ENCODE measurements around the gene ADCY7.
"Not testable (repeated sequence)": the region's sequence is repeated elsewhere in the genome, so short reads cannot be mapped to it uniquely, and the experiment has no call there.

ADCY7 gene

DNA sequence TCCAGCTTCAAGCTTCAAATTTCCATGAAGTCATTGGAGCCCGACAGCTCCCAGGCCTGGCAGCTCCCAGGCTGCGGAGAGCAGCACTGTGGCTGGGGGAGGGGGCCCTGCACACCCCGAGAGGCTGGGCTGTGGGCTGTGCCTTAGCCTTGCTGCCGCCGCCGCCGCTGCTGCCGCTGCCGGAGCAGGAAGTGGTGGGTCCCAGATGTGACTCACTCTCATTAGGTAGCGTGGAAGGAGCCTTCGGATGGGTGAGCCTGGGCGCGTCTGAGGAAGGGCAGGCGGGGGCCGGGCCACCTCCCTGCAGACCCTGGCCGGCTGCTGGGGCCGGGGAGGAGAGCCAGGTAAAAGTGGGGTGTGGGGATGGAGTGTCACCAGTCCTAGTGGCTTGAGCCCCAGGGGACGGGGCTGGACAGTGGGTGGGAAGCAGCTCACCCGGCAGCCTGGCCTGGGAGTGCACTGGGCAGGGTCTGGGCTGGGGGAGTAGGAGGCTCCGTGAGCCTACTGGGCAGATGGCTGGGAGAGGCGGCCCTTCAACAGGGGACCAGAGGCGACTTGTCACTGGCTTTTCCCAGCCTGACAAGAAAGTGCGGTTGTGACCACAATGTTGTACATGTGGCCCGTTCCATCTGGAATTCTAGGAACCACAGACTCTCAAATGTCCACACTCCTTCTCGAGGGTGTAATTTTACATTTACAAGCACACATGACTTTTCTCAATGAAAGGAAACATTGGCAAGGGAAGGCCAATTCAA lies at the start of gene ADCY7:
TSS of gene ADCY7 (plus strand) at position 215 of the 755 bp plus-strand sequence. CDS start 21,629 bp downstream, outside the sequence.
- DNase-seq: no peak

GRCh38 chr16:50219402-50219975 lies 46.9 kb upstream of the ADCY7 start:
- no peak for DNase-seq

GRCh38 chr16:50224286-50224685 lies 42.1 kb upstream of the ADCY7 start:
- DNase-seq: no peak

DNA sequence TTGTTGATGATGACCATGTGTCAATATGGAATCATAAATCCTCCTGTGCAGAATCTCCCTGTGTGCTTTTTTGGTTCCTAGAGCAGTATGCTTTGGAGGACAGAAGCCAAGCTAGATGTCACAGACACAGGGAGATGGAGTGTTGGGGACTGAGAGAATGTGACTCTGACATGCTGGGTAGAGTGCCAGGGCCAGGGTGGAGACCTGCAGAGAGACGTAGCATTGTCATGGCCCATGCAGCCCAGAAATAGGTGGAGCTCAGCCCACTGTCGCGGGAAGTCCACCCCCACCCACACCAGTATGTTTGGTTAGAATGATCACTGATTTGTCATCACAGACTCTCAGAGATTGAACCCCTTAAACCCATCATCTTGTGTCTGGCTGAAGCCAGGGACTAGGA lies 39.2 kb upstream of the ADCY7 start:
- no peak for DNase-seq

DNA sequence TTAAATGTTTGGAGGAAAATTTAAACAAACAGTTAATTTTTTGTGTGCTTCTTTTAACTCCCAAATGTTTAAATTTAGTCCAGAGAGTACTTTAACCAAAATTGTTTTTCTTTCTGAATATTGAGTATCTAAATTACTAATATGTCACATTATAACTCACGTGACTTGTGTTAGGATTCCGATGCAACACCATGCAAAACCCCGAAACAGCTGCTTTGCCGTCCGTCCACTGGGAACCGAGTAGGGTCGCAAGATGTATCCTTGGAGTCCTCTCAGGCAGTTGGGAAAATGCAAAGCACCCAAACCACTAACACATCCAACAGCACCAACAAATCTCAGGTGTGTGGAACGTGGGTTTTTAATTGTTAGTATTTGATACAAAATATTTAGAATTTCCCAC lies 38.7 kb upstream of the ADCY7 start:
- DNase-seq: no peak

GRCh38 chr16:50228364-50228868 lies 37.9 kb upstream of the ADCY7 start:
- DNase-seq: no peak

DNA sequence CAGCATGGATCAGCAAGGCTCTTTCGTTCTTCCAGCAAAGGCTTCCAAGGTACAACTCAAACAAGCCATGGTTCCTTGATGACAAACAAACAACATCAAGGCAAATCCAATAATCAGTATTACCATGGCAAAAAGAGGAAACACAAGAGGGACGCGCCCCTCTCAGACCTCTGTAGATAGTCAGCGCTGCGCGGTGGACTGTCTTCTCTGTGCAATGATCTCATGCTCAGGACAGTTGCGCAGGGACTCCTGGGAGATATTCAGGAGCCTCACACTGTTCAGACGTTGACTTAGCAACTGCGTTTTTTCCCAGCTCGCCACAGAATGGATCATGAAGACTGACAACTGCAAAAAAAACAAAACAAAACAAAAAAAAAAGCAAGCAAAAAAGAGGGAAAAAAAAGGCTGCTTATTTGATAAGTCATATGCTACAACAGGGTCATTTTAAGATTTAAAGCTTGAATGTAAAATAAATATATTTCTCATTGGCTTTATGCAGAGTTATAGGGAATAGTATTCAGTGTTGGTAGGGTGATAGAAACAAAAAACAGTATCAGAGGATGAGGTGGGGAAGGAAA lies 37.1 kb upstream of the ADCY7 start:
- no peak for DNase-seq

DNA sequence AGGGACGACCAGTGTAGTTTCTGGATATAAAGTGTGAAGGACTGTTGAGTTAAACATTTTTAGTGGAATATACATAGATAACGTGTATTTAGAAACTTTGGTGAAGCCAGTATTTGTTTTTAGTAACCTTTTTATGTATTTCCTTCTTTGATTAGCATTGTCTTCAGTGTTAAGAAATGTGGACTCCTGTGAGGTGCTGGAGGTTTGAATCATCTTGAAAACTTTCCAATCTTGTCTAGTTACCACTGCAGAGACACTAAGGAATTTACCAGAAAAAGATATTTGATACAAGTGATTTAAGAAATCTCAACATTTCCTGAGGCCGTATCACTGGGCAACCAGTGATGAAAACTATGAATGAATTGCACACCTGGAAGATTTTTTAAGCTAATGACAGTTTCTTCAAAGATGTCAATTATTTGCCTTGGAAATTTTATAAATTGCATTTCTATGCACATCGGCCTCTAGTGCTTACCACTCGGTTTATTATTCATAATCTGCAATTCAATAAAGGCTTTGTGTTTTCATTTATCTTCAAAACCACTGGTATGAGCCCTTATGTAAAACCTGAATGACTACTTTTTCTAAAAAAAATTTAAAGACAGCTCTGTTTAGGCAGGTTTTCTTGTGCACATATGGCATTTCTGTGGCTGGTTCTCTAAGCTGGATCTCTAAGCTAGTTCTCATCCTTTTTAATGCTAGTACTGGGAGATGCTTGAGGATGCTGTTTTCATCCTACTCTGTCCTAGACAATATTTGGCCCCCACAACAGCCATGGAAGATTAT lies 31.4 kb upstream of the ADCY7 start:
- DNase-seq: no peak

- DNase-seq: no peak
These were observed 30.8 kb upstream of the ADCY7 start for GRCh38 chr16:50235581-50235980.

- DNase-seq: no peak
These were observed 28.0 kb upstream of the ADCY7 start for GRCh38 chr16:50238314-50238713.

DNA sequence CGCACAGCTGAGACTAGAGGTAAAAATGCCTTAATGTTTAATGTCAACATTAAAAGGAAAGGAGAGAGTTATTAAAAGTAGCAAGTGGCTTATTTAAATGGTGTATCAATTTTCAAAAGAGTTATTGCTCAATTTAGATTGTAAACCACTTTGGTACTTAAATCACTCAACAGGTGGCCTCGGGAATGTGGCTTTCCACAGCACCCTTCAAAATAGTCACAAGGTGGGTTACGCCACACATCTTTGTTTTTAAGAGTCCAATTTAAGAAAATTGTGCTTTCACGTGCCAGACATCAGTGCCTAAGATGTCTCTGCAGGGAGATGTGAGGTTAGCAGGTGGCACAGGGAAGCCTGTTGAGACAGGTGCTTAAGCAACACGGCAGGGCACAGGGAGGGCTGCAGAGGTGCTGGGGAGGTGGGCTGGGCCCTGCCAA lies 27.5 kb upstream of the ADCY7 start:
- DNase-seq: no peak

DNA sequence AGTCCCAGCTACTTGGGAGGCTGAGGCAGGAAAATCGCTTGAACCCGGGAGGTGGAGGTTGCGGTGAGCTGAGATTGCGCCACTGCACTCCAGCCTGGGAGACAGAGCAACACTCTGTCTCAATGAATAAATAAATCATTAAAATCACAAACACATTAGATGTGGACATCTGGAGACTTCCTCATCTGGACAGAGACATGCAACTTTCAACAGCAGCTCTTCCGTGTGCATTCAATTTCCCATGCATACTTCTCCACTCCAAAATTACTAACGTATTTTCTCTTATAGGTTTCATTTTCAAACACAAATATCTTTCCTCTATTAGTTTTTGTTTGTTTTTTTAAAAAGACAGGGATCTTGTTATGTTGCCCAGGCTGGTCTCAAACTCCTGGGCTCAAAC lies 23.3 kb upstream of the ADCY7 start:
- DNase-seq: not testable (repeated sequence)

DNA sequence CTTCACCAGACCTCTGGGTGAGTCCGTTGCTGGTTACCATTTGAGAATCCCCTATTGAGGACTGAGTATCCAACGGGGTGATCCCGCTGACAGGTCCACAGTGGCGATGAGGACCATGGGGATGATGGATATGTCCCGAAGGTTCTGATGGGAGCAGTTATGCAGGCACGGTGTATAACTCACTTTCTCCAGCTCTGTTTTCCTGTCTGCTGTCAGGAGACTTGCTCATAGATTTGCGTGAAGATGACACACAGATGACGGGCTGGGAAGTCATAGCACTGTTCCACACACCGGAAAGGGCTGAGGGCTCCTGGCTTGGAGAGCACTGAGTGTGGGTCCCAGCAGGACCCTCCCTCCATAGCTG lies 22.2 kb upstream of the ADCY7 start:
- DNase-seq: no peak

DNA sequence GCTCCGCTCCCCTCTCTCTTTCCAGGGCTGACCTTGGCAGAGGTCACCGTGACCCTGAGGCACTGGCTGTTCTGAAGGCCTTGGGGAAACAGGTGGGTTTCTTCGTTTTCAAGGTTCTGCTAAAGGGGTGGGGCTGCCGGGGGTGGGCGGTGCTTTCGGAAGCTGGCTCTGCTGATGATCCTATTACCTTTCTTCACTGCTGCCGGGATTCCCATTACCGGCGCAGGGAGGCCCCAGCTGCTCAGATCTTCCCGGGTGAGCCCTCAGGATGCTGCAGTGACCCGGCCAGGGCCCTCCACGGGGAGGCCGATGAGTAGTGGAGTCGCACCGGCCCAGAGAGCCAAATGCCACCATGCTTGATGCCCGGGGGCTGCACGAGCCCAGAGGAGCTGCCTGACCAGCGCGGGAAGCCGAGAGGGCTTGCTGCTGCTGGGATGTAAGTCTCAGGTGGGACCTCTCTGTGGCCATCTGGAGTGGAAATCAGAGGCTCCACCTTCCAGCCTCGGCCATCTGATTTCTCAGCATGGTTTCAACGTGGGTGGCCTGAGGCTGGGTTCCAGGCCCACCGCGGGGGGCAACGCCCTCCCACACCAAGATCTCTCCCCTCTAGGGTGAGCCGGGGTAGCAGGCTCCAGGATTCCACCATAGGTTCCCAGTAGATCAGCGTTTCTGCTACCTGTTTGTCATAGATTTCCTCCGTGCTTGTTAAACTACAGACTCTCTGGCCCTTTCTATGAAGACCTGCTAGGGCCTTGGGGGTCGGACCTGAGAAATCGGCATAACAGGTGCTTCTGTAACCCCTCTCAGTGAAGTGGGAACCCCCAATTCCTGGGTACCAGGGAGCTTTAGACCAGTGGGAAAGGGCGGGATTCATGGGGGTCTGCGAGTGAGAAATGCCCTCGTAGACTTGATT lies 21.6 kb upstream of the ADCY7 start:
- no peak for DNase-seq

GRCh38 chr16:50245417-50246298 lies 20.7 kb upstream of the ADCY7 start:
- no peak for DNase-seq

GRCh38 chr16:50246299-50247122 lies 19.8 kb upstream of the ADCY7 start:
- DNase-seq: no peak

DNA sequence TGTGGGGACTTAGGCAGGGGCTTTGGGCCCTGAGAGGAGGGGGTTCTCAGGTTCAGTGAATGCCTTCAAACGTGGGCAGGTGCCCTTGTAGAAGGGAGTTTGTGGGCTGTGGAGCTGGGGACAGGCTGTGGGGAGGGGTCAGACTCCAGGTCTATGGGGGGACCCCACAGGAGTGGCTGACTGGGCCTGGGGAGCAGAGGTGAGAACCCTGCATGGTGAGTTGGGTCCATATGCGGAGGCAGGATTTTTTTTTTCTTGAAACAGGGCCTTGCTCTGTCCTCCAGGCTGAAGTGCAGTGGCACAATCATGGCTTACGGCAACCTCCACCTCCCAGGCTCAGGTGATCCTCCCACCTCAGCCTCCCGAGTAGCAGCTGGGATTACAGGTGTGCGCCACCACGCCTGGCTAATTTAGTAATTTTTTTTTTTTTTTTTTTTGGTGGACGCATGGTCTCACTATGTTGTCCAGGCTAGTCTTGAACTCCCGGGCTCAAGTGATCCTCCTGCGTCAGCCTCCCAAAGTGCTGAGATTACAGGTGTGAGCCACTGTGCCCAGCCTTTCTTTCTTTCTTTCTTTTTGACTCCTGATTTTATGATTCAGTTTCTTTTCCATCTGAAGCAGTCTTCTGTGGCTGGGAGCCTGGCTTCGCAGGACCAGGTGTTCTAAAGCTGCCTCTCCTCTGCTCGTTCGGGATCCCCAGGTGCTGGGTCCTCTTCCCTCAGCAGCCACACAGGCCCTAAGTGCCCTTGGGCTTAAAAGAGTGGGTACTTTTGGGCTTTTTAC lies 19.0 kb upstream of the ADCY7 start:
- DNase-seq: no peak

DNA sequence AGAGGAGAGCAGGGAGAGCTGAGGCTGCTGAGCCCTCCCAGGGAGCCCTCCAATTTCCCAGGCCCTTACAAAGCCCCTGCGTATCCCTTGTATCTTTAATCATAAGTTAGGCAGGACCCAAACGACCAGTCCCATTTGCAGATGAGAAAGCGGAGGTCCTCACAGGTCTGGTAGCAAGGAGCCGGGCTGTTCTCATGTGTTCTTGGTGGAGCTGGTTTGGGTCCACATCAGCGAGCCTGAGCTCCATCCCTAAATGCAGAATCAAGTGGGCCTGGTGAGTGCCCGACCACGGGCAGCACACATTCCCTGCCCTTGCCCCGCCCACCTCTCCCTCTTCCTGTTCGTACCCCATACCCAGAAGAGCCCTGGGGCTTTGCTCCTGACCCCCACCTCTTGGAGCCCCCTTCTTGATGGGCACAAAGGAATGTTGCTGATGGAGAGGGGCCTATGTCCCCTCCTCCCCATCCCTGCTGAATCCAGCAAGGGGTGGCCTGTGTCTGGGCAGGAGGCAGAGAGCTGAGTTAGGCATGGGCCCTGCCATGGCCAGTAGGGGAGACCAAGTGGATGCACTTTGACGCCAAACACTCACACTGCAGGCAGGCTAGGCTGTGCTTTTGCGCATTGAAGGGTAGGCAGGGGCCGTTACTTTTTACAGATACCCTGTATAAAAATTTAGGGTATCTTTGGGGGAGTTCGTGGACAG lies 18.3 kb upstream of the ADCY7 start:
- no peak for DNase-seq

DNA sequence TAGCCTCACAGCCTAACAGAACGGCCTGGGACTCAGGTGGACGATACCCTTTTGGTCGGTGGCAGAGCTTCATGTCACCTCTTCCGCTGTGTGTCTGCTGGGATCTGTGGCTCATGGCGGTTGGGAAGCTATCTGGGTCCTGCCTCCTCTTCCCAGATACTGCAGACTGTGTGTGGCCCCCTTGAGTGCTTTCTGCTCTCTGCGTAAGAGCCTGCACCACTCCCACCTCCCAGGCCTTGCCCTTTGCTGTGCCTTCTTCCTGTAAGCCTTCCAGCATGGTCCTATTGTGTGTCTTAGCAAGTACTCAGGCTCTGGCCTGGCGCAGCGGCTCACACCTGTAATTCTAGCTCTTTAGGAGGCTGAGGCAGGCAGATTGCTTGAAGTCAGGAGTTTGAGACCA lies 17.5 kb upstream of the ADCY7 start:
- DNase-seq: no peak

Measured in NCI-H526 treated with DMSO at 0.1 percent for 48 hours (cell line).